Stimulated activated CD8-positive, alpha-beta memory T cell treated with anti-CD3 and anti-CD28 coated beads, Interleukin-12 subunit alpha, Interleukin-12 subunit beta, amount 100 ng/mL, for 24 hours (primary cell): ENCODE measurements around the gene MAB21L2.

Experiments used
- DNase-seq: peaks from one replicate; pipeline ENCODE4 v3.0.0-alpha.2; 2020; ENCODE audit errors: extremely low read depth

Gene MAB21L2

GRCh38 chr4:150619042-150619441, 37.1 kb downstream of the MAB21L2 start:
- DNase-seq: no peak

GRCh38 chr4:150624055-150624454, 42.1 kb downstream of the MAB21L2 start:
- no peak for DNase-seq

DNA sequence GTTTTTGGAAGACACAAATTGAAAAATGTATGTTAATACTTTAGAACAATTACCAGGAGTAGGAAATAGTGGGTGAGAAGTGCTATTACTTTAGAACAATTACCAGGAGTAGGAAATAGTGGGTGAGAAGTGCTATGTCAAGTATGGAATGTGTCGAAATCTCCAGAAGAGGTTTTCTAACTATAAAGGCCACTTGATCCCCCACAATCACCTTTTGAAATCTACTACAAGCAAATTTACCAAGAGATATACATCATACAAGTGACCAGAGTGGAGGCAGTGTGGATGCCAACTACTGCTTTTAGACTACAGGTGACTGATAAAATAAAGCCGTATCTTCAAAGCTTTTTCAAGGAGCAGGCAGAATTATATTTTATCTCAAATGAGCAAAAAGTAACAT, 43.1 kb downstream of the MAB21L2 start:
- no peak for DNase-seq

DNA sequence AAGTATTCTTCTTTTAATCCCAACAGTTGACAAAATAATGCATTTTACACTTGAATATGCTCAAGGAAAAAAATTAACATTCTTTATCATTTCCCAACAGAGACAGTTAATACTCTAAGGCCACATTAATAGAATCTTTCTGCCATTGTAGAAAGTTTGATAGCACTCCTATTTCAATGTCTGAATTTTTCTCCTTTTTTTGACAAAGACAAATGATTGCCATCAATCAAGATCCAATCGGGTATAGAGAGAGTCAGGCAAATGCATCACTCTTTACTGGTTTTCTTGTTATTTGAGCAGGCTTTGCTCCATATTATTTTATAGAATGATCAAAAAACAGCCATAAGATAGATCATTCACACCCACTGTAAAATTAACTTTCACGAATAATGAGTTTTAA, 46.1 kb downstream of the MAB21L2 start:
- no peak for DNase-seq

GRCh38 chr4:150632639-150633038, 50.7 kb downstream of the MAB21L2 start:
- no peak for DNase-seq
